ENCODE measurements around the gene MSH2. TPM values are rescaled to one million over a fixed set of nuclear protein-coding genes. Genes with fewer than 3 reads are reported as not detected.
"Not testable (repeated sequence)": the region's sequence is repeated elsewhere in the genome, so short reads cannot be mapped to it uniquely, and the experiment has no call there.

The MSH2 gene
- total RNA-seq, 1 donor from 2014 or later = 66.7 TPM

DNA sequence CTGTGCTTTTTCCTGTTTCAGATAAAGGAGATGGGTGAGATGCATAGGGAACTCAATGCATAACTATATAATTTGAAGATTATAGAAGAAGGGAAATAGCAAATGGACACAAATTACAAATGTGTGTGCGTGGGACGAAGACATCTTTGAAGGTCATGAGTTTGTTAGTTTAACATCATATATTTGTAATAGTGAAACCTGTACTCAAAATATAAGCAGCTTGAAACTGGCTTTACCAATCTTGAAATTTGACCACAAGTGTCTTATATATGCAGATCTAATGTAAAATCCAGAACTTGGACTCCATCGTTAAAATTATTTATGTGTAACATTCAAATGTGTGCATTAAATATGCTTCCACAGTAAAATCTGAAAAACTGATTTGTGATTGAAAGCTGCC is 16.4 kb upstream of the MSH2 start:
- H3K36me3 Mint-ChIP-seq (ENCODE audit: low read depth) = no peaks in the 10 kb centered on the region
- H3K9me3 Mint-ChIP-seq = no peaks in the 10 kb centered on the region
- no peak overlapping the region for H3K4me3 Mint-ChIP-seq (ENCODE audit: low read depth)
- intact Hi-C loops (cut with micrococcal nuclease) = no loop called here
- H3K4me1 Mint-ChIP-seq (ENCODE audit: low read depth) = peaks cover 4% of the 10 kb centered on the region
- no peak for DNase-seq (ENCODE audit: low spot score)
- H3K27me3 Mint-ChIP-seq (ENCODE audit: low read depth) = peaks cover 31% of the 10 kb centered on the region
- no peak overlapping the region for H3K27ac Mint-ChIP-seq

DNA sequence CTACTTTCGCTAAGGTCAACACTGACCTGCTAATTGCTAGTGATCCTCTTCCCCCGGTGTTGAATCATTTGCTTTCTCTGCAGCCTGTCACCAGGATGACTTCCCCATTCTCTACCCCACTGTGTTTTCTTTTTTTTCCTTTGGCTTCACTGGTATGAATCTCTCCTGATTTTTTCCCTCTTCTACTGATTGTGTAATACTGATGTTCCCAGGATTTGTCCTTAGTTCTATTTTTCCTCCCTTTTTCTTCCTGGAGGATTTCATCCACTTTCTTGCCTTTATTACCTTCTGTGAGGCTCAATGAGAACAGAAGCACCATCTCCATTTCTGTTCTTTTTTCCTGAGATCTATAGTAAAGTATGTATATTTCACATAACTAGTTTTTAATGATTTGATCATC is 14.1 kb upstream of the MSH2 start:
- peaks cover 4% of the 10 kb centered on the region for H3K4me1 Mint-ChIP-seq (ENCODE audit: low read depth)
- H3K9me3 Mint-ChIP-seq = no peaks in the 10 kb centered on the region
- no peaks in the 10 kb centered on the region for H3K36me3 Mint-ChIP-seq (ENCODE audit: low read depth)
- H3K27ac Mint-ChIP-seq = no peak overlapping the region
- H3K4me3 Mint-ChIP-seq (ENCODE audit: low read depth) = no peak overlapping the region
- peaks cover 31% of the 10 kb centered on the region for H3K27me3 Mint-ChIP-seq (ENCODE audit: low read depth)
- DNase-seq (ENCODE audit: low spot score) = no peak
- intact Hi-C loops (cut with micrococcal nuclease) = loop anchor here (1.0 kb wide), 1 partner anchor 54 kb away; no protein-coding TSS in a partner anchor

DNA sequence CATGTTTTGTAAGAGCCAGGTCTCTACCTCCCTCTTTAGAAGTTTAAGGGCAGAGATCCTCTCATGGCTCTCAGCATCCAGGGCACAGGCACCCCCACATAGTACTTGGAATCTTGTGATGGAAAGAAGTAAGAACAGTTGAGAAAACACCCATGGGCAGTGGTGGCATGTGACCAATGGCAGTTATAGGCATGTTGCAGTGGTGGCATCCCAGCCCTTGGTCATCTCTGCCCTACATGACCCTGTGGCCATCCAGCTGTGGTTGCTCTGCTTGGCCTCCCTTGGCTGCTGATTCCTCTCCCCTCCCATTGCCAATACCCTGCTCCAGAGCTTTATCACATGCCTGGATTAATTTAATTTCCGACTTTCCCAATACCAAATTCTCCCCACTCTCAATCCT is 13.3 kb upstream of the MSH2 start:
- Mint-ChIP-seq H3K27ac (no peak overlapping the region), H3K4me3 (ENCODE audit: low read depth) (no peak overlapping the region), H3K4me1 (ENCODE audit: low read depth) (peaks cover 4% of the 10 kb centered on the region), H3K9me3 (no peaks in the 10 kb centered on the region), H3K36me3 (ENCODE audit: low read depth) (no peaks in the 10 kb centered on the region), H3K27me3 (ENCODE audit: low read depth) (peaks cover 31% of the 10 kb centered on the region)
- intact Hi-C loops (cut with micrococcal nuclease) = no loop called here
- DNase-seq (ENCODE audit: low spot score) = no peak

DNA sequence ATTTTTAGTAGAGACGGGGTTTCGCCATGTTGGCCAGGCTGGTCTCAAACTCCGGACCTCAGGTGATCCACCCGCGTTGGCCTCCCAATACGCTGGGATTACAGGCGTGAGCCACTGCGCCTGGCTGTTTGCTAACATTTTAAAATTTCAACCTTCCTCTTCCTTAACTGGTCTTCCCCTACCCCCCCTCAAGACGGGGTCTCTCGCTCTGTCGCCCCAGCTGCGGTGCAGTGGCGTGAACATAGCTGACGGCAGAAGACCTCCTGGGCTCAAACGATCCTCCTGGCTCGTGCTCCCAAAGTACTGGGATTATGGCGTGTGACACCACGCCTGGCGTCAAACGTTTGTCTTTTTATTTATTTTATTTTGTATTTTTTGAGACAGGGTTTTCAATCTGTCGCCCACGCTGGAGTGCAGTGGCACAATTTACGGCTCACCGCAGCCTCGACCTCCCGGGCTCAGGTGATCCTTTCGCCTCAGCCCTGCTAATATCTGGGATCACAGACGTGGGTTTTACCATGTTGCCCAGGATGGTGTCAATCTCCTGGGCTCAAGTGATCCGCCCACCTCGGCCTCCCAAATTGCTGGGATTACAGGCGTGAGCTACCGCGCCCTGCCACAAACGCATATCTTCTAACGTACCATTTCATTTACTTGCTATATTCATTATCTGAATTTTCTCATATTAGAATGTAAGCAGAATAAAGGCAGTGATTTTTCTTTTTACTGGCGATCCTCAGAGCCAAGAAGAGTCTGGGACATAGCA is 984 bp upstream of the MSH2 start:
- intact Hi-C loops (cut with micrococcal nuclease) = loop anchor here (1.0 to 5.0 kb wide), 2 partner anchors 119 to 505 kb away; partner anchors contain the start of gene FBXO11
- H3K27ac Mint-ChIP-seq = peak overlapping the region; percentile 94
- peaks cover 21% of the 10 kb centered on the region for H3K36me3 Mint-ChIP-seq (ENCODE audit: low read depth)
- H3K9me3 Mint-ChIP-seq = no peaks in the 10 kb centered on the region
- H3K4me3 Mint-ChIP-seq (ENCODE audit: low read depth) = peak overlapping the region; percentile 99
- H3K27me3 Mint-ChIP-seq (ENCODE audit: low read depth) = no peaks in the 10 kb centered on the region
- DNase-seq (ENCODE audit: low spot score) = no peak
- peaks cover 19% of the 10 kb centered on the region for H3K4me1 Mint-ChIP-seq (ENCODE audit: low read depth)

DNA sequence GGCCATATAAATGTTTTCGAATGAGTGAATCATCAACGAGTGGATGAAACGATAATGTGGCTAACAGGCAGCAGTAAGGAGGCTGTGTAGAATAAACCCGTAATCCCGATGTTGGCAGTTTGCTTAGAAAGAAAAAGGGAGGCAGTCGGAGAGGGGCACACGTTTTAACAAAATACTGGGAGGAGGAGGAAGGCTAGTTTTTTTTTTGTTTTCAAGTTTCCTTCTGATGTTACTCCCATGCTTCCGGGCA is 476 bp upstream of the MSH2 start:
- DNase-seq (ENCODE audit: low spot score) = no peak
- Mint-ChIP-seq H3K27ac (peak overlapping the region; percentile 94), H3K9me3 (no peaks in the 10 kb centered on the region), H3K4me1 (ENCODE audit: low read depth) (peaks cover 22% of the 10 kb centered on the region), H3K36me3 (ENCODE audit: low read depth) (peaks cover 26% of the 10 kb centered on the region), H3K27me3 (ENCODE audit: low read depth) (no peaks in the 10 kb centered on the region), H3K4me3 (ENCODE audit: low read depth) (peak overlapping the region; percentile 99)
- intact Hi-C loops (cut with micrococcal nuclease) = loop anchor here (1.0 to 5.0 kb wide), 2 partner anchors 119 to 505 kb away; partner anchors contain the start of gene FBXO11

DNA sequence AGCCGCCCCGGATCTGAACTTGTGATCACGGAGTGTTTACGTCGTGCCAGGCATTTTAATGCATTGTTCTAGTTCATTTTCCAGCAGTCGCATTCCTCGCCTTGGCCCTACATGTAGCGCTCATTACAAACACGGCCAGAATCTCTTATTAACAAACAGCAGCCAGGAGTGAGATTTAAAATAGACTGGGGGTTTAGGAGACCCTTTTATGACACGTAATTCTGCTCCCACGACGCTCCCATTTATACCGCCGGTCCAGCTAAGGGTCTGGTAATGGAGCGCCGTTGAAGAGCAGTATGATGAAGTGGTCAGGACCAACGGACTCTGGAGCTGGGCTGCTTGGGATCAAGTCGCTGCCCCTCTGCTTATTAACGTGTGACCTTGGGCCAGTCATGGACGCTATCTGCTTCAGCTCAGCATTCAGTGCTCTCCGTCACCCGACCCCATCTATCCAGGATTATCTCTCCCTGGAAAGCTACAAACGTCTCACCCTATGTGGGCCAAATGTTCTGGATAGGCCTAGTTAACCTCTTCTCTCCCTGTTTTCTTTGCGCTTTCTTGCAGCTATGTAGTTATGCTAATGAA is 745 bp downstream of the MSH2 start:
- Mint-ChIP-seq H3K4me3 (ENCODE audit: low read depth) (peak overlapping the region; percentile 99), H3K9me3 (no peaks in the 10 kb centered on the region), H3K36me3 (ENCODE audit: low read depth) (peaks cover 38% of the 10 kb centered on the region), H3K27me3 (ENCODE audit: low read depth) (no peaks in the 10 kb centered on the region), H3K4me1 (ENCODE audit: low read depth) (peaks cover 29% of the 10 kb centered on the region), H3K27ac (peak overlapping the region; percentile 94)
- intact Hi-C loops (cut with micrococcal nuclease) = loop anchor here (1.0 to 5.0 kb wide), 2 partner anchors 379 to 504 kb away; partner anchors contain the start of gene FBXO11
- no peak for DNase-seq (ENCODE audit: low spot score)

DNA sequence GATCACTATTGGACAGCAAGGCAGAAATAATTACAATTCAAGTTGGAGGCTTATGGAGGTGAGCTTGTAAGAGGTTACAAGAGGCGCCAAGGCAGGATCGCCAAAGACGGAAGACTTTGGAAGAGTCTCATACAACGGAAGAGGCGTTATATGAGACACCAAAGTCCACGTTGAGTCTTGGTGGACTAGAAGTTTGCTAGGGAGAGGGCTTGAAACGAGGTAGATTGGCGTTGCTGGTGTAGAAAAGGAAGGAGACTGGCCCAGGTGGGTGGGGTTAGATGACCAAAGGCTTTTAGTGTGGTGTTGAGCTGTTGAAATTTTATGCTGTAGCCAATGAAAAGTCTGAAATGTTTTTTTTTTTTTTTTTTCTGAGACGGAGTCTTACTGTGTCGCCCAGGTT is 1.4 kb downstream of the MSH2 start:
- Mint-ChIP-seq H3K36me3 (ENCODE audit: low read depth) (peaks cover 42% of the 10 kb centered on the region), H3K27ac (peak overlapping the region; percentile 94), H3K9me3 (no peaks in the 10 kb centered on the region), H3K4me3 (ENCODE audit: low read depth) (peak overlapping the region; percentile 99), H3K4me1 (ENCODE audit: low read depth) (peaks cover 29% of the 10 kb centered on the region), H3K27me3 (ENCODE audit: low read depth) (no peaks in the 10 kb centered on the region)
- no peak for DNase-seq (ENCODE audit: low spot score)
- intact Hi-C loops (cut with micrococcal nuclease) = loop anchor here (5.0 kb wide), 1 partner anchor 503 kb away; the partner anchor contains the start of gene FBXO11

DNA sequence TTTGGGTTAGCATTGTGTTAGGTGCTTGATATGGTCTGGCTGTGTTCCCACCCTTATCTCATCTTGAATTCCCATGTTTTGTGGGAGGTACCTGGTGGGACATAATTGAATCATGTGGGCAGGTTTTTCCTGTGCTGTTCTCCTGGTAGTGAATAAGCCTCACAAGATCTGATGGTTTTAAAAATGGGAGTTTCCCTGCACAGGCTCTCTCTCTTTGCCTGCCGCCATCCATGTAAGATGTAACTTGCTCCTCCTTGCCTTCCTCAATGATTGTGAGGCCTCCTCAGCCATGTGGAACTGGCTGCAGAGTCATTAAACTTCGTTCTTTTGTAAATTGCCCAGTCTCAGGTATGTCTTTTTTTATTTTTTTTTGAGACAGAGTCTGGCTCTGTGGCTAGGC is 2.8 kb downstream of the MSH2 start:
- Mint-ChIP-seq H3K36me3 (ENCODE audit: low read depth) (peaks cover 49% of the 10 kb centered on the region), H3K9me3 (no peaks in the 10 kb centered on the region), H3K4me1 (ENCODE audit: low read depth) (peaks cover 29% of the 10 kb centered on the region), H3K27me3 (ENCODE audit: low read depth) (no peaks in the 10 kb centered on the region), H3K27ac (no peak overlapping the region), H3K4me3 (ENCODE audit: low read depth) (peak overlapping the region; percentile 16)
- intact Hi-C loops (cut with micrococcal nuclease) = no loop called here
- no peak for DNase-seq (ENCODE audit: low spot score)

DNA sequence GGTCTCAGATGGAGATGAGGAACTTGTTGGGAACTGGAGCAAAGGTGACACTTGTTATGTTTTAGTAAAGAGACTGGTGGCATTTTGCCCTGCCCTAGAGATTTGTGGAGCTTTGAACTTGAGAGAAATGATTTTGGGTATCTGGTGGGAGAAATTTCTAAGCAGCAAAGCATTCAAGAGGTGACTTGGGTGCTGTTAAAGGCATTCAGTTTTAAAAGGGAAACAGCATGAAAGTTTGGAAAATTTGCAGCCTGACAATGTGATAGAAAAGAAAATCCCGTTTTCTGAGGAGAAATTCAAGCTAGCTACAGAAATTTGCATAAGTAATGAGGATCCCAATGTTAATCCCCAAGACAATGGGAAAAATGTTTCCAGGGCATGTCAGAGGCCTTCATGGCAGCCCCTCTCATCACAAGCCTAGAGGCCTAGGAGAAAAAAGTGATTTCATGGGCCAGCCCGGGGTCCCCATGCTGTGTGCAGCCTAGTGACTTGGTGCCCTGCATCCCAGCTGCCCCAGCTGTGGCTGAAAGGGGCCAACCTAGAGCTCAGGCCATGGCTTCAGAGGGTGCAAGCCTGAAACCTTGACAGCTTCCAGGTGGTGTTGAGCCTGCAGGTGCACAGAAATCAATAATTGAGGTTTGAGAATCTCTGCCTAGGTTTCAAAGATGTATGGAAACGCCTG is 3.8 kb downstream of the MSH2 start:
- H3K9me3 Mint-ChIP-seq; intact Hi-C loops (cut with micrococcal nuclease); H3K27ac Mint-ChIP-seq; H3K27me3 Mint-ChIP-seq (ENCODE audit: low read depth); DNase-seq (ENCODE audit: low spot score); H3K4me3 Mint-ChIP-seq (ENCODE audit: low read depth): not testable (repeated sequence)
- peaks cover 29% of the 10 kb centered on the region for H3K4me1 Mint-ChIP-seq (ENCODE audit: low read depth)
- H3K36me3 Mint-ChIP-seq (ENCODE audit: low read depth) = peaks cover 55% of the 10 kb centered on the region

DNA sequence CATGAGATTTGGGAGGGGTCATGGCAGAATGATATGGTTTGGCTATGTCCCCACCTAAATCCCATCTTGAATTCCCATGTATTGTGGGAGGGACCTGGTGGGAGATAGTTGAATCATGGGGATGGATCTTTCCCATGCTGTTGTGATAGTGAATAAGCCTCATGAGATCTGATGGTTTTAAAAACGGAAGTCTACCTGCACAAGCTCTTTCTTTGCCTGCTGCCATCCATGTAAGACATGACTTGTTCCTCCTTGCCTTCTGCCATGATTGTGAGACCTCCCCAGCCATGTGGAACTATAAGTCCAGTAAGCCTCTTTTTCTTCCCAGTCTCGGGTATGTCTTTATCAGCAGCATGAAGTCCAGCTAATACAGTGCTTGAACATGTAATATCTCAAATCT is 5.0 kb downstream of the MSH2 start:
- Mint-ChIP-seq H3K36me3 (ENCODE audit: low read depth) (peaks cover 63% of the 10 kb centered on the region), H3K4me1 (ENCODE audit: low read depth) (peaks cover 24% of the 10 kb centered on the region)
- DNase-seq (ENCODE audit: low spot score); H3K9me3 Mint-ChIP-seq; intact Hi-C loops (cut with micrococcal nuclease); H3K27ac Mint-ChIP-seq; H3K27me3 Mint-ChIP-seq (ENCODE audit: low read depth); H3K4me3 Mint-ChIP-seq (ENCODE audit: low read depth): not testable (repeated sequence)

DNA sequence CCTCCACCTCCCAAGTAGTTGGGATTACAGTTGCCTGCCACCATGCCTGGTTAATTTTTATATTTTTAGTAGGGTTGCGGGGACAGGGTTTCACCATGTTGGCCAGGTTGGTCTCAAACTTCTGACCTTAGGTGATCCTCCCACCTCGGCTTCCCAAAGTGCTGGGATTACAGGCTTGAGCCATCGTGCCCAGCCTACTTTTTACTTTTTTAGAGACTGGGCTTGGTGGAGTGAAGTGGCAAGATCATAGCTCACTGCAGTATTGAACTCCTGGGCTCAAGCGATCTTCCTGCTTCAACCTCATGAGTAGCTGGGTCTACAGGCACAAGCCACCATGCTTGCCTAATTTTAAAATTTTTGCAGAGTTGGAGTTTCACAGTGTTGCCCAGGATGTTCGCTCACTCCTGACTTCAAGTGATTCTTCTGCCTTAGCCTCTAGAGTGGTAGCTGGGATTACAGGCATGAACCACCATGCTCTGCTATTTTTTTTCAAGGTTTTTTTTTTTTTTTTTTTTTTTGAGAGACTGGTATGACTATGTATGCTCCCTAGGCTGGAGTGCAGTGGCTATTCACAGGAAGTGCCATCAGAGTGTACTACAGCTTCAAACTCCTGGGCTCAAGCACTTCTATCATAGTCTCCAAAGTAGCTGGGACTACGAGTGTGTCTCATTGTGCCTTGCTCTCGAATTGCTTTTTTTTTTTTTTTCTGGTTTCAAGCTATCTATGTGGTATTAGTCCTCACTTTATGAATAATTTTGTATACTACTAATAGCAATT is 11.9 kb downstream of the MSH2 start:
- Mint-ChIP-seq H3K27me3 (ENCODE audit: low read depth) (no peaks in the 10 kb centered on the region), H3K4me3 (ENCODE audit: low read depth) (no peak overlapping the region), H3K36me3 (ENCODE audit: low read depth) (peaks cover 65% of the 10 kb centered on the region), H3K9me3 (no peaks in the 10 kb centered on the region), H3K27ac (no peak overlapping the region), H3K4me1 (ENCODE audit: low read depth) (no peaks in the 10 kb centered on the region)
- intact Hi-C loops (cut with micrococcal nuclease) = no loop called here
- no peak for DNase-seq (ENCODE audit: low spot score)

DNA sequence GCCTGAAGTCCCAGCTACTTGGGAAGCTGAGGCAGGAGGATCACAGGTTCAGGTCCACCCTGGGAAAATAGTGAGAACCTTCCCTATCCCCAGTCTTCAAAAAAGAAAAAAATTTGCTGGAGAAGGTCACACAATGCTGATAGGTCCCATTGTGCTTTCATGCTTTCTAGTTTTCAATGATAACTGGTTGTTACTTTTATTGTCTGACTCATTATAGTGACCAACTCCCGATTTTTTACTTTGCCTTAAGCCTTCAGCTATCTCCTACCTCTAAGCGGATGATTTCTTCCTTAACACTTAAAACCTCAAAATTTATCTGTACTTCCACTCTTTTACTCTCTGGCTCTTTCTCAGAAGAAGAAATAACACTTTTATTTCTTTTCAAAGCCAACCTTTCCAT is 17.3 kb downstream of the MSH2 start:
- H3K27ac Mint-ChIP-seq = no peak overlapping the region
- H3K36me3 Mint-ChIP-seq (ENCODE audit: low read depth) = peaks cover 52% of the 10 kb centered on the region
- no peak for DNase-seq (ENCODE audit: low spot score)
- H3K4me1 Mint-ChIP-seq (ENCODE audit: low read depth) = no peaks in the 10 kb centered on the region
- H3K9me3 Mint-ChIP-seq = no peaks in the 10 kb centered on the region
- no peak overlapping the region for H3K4me3 Mint-ChIP-seq (ENCODE audit: low read depth)
- H3K27me3 Mint-ChIP-seq (ENCODE audit: low read depth) = no peaks in the 10 kb centered on the region
- intact Hi-C loops (cut with micrococcal nuclease) = no loop called here

Measured in activated T-helper 2 cell treated with anti-CD3 and anti-CD28 coated beads, Interferon-gamma antibody, Interleukin-2, Interleukin-4, amounts not matched to agents 10 μg/mL and 5 μg/mL and 100 μg/mL, durations not matched to agents 14 hours and 24 hours and 36 hours (primary cell).